Liver (tissue), 3 donors: ENCODE data around the gene EPB41L4B.

Source experiments
- TF ChIP-seq, protein P1 (sequence below): fragments of 150-350 bp; IDR thresholded peaks from 2 replicates; pipeline ENCODE4 v1.5.1; 2017; ENCODE audit warnings: improper control_type of control experiment, low read depth, low read length; ENCODE audit not compliant: missing input control
- TF ChIP-seq, protein P2 (sequence below): IDR thresholded peaks from 2 replicates; pipeline ENCODE4 v1.6.1; 2016; ENCODE audit warnings: antibody characterized with exemption
- donor health status: healthy.
- donor health status: healthy.

- TF ChIP-seq, protein P1, sequence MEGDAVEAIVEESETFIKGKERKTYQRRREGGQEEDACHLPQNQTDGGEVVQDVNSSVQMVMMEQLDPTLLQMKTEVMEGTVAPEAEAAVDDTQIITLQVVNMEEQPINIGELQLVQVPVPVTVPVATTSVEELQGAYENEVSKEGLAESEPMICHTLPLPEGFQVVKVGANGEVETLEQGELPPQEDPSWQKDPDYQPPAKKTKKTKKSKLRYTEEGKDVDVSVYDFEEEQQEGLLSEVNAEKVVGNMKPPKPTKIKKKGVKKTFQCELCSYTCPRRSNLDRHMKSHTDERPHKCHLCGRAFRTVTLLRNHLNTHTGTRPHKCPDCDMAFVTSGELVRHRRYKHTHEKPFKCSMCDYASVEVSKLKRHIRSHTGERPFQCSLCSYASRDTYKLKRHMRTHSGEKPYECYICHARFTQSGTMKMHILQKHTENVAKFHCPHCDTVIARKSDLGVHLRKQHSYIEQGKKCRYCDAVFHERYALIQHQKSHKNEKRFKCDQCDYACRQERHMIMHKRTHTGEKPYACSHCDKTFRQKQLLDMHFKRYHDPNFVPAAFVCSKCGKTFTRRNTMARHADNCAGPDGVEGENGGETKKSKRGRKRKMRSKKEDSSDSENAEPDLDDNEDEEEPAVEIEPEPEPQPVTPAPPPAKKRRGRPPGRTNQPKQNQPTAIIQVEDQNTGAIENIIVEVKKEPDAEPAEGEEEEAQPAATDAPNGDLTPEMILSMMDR, result no peak
- TF ChIP-seq, protein P2, sequence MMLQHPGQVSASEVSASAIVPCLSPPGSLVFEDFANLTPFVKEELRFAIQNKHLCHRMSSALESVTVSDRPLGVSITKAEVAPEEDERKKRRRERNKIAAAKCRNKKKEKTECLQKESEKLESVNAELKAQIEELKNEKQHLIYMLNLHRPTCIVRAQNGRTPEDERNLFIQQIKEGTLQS, result no peak
Measured at GRCh38 chr9:109190151-109190550, 130.7 kb downstream of the EPB41L4B start.
